ENCODE measurements around the gene CEACAM16.

The CEACAM16 gene

DNA sequence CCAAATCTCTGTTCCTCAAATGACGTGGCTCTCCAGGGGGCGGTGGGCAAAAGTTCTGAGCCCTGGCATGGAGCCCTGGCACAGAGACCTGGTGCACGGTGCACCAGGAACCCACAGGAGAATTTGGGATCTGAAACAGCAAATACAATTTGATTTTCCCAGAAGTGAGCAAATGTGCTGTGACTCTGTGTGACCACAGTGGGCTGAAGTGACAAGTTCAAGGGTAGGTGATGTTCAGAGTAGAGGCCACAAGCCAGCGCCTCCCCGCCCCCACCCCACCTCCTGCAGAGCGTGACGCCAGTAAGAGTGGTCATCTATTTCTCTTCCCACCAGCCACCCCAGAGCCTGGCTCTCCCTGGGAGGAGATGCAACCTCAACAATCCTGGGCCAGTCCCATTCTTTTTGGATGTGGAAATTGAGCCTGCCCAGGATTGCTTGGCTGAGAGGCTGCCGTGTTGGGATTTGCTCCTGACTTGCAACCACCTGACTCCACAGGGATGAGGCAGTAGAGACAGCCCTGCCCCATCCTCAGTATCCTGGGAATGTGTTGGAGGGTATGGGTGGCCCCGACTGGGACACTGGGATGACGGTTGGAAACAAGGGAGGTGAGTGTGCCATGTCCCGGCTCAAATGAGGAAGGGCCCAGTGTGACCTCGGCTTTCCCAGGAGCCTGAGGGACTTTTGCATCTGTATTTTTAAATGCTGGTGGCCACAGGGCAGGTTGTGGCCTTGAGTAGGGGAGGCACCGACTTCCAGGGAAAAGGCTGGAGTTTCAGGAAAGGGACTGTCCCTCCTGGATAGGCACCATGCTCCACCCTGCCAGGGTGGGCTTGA, 38.5 kb downstream of the CEACAM16 start:
- Histone ChIP-seq H3K36me3 (ENCODE audit: control insufficient read depth, low read length) (no peaks in the 10 kb centered on the region), H3K79me2 (ENCODE audit: control insufficient read depth, low read length) (no peaks in the 10 kb centered on the region), H3F3A (ENCODE audit: control insufficient read depth, insufficient read depth) (no peaks in the 10 kb centered on the region), H4K20me1 (ENCODE audit: control insufficient read depth, insufficient read depth, low read depth, low read length) (no peaks in the 10 kb centered on the region), H3K4me2 (ENCODE audit: low read length) (no peak overlapping the region), H3K4me3 (ENCODE audit: low read length) (no peak overlapping the region), H3K27ac (ENCODE audit: low read depth, low read length) (no peak overlapping the region), H3K4me1 (ENCODE audit: control insufficient read depth, low read length) (peaks cover 11% of the 10 kb centered on the region), H3K27me3 (ENCODE audit: control insufficient read depth, low read length) (peaks cover 21% of the 10 kb centered on the region), H3K9me3 (ENCODE audit: control insufficient read depth, insufficient read depth, low read length) (no peaks in the 10 kb centered on the region), H3K9me2 (replicated peaks; ENCODE audit: control insufficient read depth, low read length) (no peaks in the 10 kb centered on the region)
- TF ChIP-seq, protein P1, sequence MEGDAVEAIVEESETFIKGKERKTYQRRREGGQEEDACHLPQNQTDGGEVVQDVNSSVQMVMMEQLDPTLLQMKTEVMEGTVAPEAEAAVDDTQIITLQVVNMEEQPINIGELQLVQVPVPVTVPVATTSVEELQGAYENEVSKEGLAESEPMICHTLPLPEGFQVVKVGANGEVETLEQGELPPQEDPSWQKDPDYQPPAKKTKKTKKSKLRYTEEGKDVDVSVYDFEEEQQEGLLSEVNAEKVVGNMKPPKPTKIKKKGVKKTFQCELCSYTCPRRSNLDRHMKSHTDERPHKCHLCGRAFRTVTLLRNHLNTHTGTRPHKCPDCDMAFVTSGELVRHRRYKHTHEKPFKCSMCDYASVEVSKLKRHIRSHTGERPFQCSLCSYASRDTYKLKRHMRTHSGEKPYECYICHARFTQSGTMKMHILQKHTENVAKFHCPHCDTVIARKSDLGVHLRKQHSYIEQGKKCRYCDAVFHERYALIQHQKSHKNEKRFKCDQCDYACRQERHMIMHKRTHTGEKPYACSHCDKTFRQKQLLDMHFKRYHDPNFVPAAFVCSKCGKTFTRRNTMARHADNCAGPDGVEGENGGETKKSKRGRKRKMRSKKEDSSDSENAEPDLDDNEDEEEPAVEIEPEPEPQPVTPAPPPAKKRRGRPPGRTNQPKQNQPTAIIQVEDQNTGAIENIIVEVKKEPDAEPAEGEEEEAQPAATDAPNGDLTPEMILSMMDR (IDR thresholded peaks at IDR 0.05; ENCODE audit: low read depth, low read length, poor library complexity, severe bottlenecking) = no peak
- no peak for TF ChIP-seq EZH2phosphoT487 (IDR thresholded peaks at IDR 0.05; ENCODE audit: borderline replicate concordance, low read length)

- no peaks in the 10 kb centered on the region for H3K79me2 ChIP-seq (ENCODE audit: control insufficient read depth, low read length)
- H3K9me3 ChIP-seq (ENCODE audit: control insufficient read depth, insufficient read depth, low read length) = no peaks in the 10 kb centered on the region
- H3K9me2 ChIP-seq (replicated peaks; ENCODE audit: control insufficient read depth, low read length) = no peaks in the 10 kb centered on the region
- TF ChIP-seq, protein P1 (IDR thresholded peaks at IDR 0.05; ENCODE audit: low read depth, low read length, poor library complexity, severe bottlenecking) = no peak
- TF ChIP-seq EZH2phosphoT487 (IDR thresholded peaks at IDR 0.05; ENCODE audit: borderline replicate concordance, low read length) = no peak
- H3K36me3 ChIP-seq (ENCODE audit: control insufficient read depth, low read length) = no peaks in the 10 kb centered on the region
- no peaks in the 10 kb centered on the region for H4K20me1 ChIP-seq (ENCODE audit: control insufficient read depth, insufficient read depth, low read depth, low read length)
- H3K4me2 ChIP-seq (ENCODE audit: low read length) = no peak overlapping the region
- no peak overlapping the region for H3K4me3 ChIP-seq (ENCODE audit: low read length)
- peaks cover 11% of the 10 kb centered on the region for H3K4me1 ChIP-seq (ENCODE audit: control insufficient read depth, low read length)
- no peak overlapping the region for H3K27ac ChIP-seq (ENCODE audit: low read depth, low read length)
- no peaks in the 10 kb centered on the region for H3F3A ChIP-seq (ENCODE audit: control insufficient read depth, insufficient read depth)
- H3K27me3 ChIP-seq (ENCODE audit: control insufficient read depth, low read length) = peaks cover 21% of the 10 kb centered on the region
Measured at GRCh38 chr19:44738136-44738535, 39.2 kb downstream of the CEACAM16 start.

GRCh38 chr19:44738603-44739558, 39.9 kb downstream of the CEACAM16 start:
- no peak overlapping the region for H3K27ac ChIP-seq (ENCODE audit: low read depth, low read length)
- H3F3A ChIP-seq (ENCODE audit: control insufficient read depth, insufficient read depth) = no peaks in the 10 kb centered on the region
- H3K79me2 ChIP-seq (ENCODE audit: control insufficient read depth, low read length) = no peaks in the 10 kb centered on the region
- no peaks in the 10 kb centered on the region for H3K9me2 ChIP-seq (replicated peaks; ENCODE audit: control insufficient read depth, low read length)
- H3K9me3 ChIP-seq (ENCODE audit: control insufficient read depth, insufficient read depth, low read length) = no peaks in the 10 kb centered on the region
- no peaks in the 10 kb centered on the region for H4K20me1 ChIP-seq (ENCODE audit: control insufficient read depth, insufficient read depth, low read depth, low read length)
- TF ChIP-seq, protein P1 (IDR thresholded peaks at IDR 0.05; ENCODE audit: low read depth, low read length, poor library complexity, severe bottlenecking) = no peak
- no peaks in the 10 kb centered on the region for H3K36me3 ChIP-seq (ENCODE audit: control insufficient read depth, low read length)
- H3K27me3 ChIP-seq (ENCODE audit: control insufficient read depth, low read length) = peaks cover 21% of the 10 kb centered on the region
- no peak overlapping the region for H3K4me2 ChIP-seq (ENCODE audit: low read length)
- H3K4me1 ChIP-seq (ENCODE audit: control insufficient read depth, low read length) = peaks cover 11% of the 10 kb centered on the region
- H3K4me3 ChIP-seq (ENCODE audit: low read length) = no peak overlapping the region
